Dermis blood vessel endothelial cell (primary cell): ENCODE measurements around the gene PRSS56. TPM values are rescaled to one million over a fixed set of nuclear protein-coding genes. Genes with fewer than 3 reads are reported as not detected.

ENCODE experiments used
- DNase-seq: peaks from one replicate; pipeline ENCODE4 v3.0.0; 2010
- total RNA-seq: library from RNA; depleted of rRNA; stranded (reverse); fragments of >200 nt; gene quantifications from 2 replicates; pipeline ENCODE4 v1.2.3, GENCODE V29; 2014

Gene PRSS56
- total RNA-seq, 1 donor from 2014 or later: not detected

DNA sequence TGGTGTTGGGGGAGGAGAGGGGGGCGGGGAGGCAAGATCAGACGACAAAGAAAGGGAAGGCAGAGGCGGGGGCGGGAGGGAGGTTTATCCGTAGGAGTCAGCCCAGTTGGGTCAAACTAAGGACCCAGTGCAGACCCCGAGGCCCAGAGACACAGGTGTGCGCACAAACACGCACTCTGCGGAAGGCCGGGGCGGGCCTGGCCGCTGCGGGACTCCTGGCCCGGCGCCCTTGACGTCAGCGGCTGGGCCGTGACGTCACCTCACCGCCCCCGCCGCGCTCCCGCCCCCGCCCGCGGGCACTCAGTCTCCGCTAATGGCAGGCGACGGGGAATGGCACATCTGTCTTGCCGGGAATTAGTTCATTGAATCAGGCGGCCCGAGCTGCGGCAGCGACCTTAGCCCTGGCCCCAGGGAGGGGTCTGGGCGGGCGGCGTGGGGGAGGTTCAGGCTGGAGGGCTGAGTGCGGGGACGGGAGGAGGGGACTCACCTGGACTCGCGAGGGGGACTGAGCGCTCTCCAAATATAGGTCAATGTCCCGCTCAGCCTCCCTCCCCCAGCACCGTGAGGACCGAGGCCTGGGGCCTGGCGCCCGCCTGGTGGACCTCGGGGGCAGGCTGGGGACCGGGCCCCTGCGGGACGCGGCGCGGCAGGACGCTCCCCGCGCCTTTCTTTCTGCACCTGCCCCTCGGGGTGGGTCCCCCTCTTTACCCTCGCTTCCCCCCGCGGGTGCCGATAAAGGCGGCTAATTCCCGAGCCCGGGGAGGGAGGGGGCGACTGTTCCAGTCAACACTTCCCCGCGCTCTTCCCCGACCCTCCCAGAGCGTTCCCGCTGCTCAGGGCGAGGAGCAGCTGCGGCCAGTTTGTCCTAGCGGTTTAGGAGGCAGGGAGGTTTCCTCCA, 17.0 kb upstream of the PRSS56 start:
- peak; percentile 15 for DNase-seq

DNA sequence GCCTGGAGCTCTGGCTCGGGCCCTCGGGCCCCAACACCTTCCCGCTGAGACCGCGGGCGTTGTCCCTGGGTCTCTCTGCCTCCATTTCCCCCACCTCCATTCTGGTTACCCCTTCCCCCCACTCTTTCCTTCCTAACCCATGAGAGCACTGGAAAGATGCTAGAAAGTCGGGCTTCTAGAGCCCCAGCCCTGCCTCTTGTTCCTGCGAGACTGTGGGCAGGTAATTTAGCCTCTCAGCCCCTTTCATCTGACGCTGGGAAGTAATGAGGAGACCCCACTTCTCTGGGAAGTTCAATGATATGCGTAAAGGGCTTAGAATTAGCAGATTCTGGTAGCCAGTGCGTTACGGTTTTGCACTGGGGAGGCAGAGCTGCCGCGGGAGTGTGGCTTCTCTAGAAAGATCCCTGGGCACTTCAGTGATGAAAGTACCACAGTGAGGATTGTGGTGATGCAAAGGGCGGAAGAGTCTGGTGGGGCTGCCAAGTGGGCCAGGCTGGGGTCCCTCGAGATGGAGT, 16.3 kb upstream of the PRSS56 start:
- no peak for DNase-seq

DNA sequence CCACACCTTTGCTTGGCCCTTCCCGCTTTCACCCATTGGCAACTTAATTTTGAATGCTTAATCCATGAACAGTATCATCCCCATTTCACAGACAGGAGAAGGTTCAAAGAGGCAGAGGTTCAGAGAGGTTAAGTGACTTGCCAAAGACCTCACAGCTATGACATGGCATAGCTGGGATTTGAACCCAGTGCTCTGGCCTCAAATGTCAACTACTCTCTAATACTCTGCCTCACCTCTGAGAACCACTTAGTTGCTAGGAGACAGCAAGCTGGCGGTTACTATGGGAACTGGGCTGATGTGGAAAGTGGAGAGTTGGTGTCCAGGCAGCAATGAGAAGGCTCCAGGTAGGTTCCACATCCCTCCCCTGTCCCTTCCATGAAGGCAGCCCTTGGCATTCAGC, 15.8 kb upstream of the PRSS56 start:
- no peak for DNase-seq

DNA sequence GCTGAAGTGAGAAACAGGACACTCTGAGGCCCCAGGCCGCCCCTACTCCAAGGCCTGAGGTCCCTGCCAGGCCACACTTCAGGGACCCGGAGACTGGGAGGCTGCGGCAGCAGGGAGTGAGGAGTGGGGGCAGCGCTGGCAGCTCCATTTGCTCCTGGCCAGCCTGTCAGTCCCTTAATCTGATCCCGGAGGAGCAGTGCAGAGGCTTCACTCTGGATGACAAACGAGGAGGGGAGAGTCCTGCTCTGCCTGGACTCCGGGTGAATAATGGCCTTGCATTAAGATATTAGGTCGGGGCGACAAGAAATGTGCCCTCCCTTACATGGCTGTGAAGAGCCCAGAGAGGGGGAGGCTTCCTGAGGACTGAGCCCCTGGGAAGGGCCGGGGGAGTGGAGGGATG, 14.3 kb upstream of the PRSS56 start:
- DNase-seq: no peak

DNA sequence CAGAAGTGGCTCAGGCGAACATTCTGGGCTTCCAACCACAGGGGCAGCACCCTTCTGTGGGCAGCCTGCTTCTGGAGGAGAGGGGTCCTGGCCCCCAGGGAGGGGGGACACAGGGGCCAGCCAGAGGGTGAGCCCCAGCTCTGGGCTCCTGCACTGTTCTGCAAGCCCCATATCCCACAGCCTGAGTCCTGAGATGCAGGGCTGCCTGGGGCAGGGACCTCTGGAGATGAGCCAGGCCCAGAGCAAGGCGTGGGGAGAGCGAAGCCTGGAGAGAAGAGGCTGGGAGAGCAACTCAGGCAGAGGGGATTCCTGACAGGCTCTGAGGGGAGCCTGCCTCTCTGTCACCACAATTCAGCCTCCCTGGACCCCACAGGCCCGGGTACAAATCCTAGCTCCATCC, 13.5 kb upstream of the PRSS56 start:
- no peak for DNase-seq

DNA sequence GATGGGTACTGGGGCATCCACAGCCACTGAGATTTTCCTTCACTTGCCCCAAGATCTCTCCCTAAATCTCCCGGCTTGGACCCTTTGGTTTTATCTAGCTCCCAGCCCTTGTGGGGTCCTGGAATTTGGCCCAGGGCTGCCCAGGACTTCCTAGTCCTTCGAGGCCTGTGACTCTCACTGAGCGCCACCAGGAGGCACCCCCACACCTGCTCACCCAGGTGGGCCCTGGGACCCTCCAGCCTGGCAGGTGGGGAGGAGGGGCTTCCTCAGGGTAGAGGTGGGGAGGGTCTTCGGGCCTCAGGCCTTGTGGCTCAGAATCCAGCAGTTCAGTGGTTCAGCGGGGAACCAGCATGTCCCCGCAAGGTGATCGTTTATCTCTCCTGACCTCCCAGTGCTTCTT, 11.9 kb upstream of the PRSS56 start:
- no peak for DNase-seq

DNA sequence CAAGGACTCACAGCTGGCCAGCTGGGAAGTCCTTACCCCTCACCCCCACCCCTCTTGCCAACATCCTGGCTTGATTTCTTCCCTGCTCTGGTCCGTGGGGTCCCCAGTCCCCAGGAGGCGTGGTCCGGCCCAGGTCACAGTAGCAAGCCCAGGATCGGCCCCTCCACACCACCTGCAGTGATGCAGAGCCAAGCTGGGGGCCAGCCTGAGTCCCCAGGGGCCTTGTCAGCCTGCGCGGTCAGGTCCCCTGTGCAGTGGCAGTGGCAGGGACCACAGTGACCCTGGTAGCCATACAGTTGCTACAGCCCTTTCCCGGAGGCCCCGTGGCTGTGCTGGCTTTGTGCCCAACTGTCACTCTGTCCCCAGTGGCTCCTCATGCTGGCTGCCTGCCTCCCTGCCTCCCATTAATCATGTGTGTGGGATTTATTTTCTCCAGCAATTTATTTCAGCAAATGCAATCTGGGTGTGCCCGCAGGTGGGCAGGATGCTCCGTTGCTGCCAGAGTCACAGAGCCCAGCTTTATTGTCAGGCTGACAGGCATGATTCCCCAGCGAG, 8.8 kb upstream of the PRSS56 start:
- DNase-seq: no peak

DNA sequence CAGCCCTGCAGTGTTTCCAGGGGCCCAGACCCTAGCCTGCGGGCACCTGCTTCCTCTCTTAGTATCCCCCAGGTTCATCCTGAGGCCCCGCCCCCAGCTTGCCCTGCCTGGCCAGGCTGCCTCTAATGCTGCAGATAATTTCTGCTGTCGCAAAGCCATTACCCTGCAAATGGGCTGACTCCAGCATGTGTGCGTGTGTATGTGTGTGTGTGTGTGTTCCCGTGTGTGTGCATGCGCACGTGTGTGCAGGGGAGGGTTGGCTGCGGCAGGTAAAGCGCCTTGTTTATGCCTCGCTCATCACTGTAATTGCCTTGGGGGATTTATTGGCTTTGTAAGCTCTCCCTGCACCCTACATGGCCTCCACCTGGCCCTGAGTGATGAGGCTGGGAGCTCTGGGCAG, 7.6 kb upstream of the PRSS56 start:
- DNase-seq: no peak

DNA sequence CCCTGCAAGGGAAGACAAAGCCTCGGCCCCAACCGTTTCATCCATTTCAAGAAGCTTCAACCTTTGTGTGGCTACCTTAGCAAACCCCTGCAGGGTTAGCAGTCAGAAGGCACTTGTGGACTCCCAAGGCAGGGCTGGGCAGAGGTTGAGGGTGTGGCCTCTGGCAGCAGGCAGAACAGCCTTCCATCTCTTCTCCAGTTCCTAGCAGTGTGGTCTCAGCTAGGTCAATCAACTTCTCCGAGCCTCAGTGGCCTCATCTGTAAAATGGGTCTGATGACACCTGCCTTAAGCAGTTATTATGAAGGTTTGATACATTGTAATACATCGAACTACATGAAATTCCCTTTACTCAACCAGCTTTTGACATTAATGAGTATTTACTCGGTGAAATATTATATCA, 6.8 kb upstream of the PRSS56 start:
- no peak for DNase-seq

DNA sequence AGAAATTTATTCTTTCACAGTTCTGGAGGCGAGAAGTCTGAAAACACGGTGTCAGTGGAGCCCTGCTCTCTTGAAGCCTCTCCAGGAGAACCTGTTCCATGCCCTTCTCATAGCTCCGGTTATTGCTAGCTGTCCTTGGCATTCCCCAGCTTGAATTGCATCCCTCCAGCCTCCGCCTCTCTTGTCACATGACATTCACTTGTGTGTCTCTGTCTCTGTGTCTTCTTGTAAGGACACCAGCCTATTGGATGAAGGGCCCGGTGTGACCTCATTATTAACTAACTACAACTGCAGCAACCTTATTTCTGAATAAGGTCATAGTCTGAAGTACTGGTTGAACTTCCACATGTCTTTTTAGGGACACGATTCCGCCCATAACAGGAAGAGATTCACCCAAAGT, 4.5 kb upstream of the PRSS56 start:
- no peak for DNase-seq

DNA sequence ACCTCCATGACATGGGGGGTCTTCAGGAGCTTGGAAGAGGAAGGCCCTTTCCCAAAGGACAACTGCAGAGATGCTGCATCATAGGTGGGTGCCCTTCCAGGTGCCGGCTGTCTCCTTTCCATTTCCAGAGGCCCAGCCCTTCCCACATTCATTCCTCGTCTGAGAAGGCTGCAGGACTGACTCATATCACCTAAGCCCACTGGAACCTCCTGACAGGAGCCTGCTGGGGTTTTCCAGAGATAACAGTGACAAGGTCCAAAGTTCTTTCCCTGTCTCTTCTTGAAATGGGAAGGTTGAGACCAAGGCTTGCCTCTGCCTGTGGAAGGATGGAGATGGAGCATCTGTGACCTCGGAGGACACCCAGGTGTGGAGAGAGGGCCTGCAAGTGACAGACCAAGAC, 3.6 kb upstream of the PRSS56 start:
- no peak for DNase-seq

DNA sequence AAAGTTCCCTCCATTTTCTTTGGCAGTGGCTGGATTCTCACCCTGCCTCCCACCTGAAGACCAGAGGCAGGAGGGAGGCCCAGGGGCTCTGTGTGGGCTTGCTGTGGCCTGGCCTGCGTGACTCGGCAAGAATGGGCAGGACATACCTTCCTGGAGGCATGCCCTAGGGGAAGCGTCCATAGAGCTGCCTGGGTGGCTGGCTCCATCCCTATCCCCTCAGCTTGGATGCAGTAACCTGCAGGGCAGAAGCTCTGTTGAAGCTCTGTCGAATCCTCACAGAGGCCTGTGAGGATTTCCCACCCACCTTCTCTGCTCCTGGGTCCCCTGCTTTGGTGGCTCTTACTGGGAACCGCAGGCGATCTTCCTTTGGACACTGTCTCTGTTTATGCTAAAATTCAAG, 1.3 kb upstream of the PRSS56 start:
- no peak for DNase-seq

DNA sequence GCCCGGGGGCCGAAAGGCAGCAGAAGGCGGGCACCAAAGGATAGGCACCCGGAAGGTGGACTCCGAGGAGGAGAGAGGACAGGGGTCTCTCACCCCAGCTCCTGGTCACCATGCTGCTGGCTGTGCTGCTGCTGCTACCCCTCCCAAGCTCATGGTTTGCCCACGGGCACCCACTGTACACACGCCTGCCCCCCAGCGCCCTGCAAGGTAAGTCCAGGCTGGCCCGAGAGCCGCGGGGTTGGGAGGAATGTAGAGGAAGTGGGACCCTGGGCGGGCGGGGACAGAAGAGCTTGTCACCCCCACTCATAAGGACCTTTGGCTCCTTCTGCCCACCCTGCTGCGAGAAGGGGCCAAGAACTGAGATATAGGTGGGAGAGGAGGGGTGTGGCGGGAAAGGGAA, 301 bp downstream of the PRSS56 start:
- DNase-seq: no peak

DNA sequence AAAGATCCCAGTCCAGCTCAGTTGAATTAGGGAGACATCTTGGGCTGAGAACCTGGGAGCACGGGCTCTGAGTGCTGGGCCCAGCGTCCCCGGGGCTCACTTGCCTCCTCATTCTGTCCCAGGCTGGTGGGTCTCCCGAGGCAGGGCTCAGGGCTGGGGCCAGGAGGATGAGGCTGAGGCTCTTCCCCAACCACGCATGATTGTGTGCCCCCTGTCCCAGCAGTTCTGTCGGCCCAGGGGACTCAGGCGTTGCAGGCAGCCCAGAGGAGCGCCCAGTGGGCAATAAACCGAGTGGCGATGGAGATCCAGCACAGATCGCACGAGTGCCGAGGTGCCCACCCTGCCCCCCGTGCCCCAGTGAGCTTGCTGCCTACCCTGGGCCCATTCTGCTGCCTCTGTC, 910 bp downstream of the PRSS56 start:
- no peak for DNase-seq

DNA sequence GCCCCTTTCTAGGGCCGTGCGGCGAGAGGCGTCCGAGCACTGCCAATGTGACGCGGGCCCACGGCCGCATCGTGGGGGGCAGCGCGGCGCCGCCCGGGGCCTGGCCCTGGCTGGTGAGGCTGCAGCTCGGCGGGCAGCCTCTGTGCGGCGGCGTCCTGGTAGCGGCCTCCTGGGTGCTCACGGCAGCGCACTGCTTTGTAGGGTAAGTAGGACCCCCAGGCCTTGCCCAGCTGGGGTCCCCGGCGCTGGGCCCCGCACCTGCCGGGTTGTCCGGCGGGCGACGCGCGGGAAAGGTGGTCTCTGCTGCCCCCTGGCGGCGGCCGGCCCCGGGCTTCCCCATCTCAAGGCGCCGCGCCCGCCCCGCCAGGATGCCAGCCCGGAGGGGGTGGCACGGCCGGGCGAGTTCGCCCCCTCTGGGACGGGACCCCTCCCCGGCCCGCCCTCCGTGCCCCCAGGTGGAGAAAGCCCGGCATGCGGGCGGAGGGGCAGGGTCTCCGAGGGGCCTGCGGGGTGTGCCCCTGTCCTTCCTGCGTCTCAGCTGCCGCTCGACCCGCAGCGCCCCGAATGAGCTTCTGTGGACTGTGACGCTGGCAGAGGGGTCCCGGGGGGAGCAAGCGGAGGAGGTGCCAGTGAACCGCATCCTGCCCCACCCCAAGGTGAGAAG, 1.9 kb downstream of the PRSS56 start:
- peak; percentile 60 for DNase-seq

DNA sequence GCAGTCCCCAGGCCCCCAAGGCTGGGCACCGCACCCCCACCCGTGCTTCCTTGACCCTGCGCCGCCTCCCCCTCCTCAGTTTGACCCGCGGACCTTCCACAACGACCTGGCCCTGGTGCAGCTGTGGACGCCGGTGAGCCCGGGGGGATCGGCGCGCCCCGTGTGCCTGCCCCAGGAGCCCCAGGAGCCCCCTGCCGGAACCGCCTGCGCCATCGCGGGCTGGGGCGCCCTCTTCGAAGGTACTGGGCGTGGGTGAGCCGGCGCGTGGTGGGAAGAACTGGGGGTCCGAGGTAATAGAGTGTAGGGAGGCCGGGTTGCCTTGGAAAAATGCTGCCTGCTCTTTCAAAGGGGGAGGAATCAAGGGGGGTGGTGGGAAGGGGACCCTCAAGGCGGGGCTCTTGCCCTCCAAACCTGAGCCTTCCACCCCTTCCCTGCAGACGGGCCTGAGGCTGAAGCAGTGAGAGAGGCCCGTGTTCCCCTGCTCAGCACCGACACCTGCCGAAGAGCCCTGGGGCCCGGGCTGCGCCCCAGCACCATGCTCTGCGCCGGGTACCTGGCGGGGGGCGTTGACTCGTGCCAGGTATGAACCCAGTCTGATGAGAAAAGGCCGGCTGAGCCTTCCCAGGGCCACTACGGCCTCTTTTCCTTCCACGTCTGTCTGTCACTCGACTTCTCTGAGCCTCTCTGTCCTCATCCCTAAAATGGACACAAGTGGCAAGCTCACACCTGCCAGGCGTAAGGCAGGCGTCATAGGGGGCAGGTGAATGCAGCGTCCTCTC, 2.6 kb downstream of the PRSS56 start:
- DNase-seq: no peak

DNA sequence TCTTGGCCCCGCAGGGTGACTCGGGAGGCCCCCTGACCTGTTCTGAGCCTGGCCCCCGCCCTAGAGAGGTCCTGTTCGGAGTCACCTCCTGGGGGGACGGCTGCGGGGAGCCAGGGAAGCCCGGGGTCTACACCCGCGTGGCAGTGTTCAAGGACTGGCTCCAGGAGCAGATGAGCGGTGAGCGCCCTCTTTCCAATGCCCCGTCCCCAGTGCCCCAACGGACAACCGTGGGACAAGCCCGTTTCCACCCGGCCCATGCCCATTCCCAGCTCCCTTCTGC, 3.2 kb downstream of the PRSS56 start:
- DNase-seq: no peak

DNA sequence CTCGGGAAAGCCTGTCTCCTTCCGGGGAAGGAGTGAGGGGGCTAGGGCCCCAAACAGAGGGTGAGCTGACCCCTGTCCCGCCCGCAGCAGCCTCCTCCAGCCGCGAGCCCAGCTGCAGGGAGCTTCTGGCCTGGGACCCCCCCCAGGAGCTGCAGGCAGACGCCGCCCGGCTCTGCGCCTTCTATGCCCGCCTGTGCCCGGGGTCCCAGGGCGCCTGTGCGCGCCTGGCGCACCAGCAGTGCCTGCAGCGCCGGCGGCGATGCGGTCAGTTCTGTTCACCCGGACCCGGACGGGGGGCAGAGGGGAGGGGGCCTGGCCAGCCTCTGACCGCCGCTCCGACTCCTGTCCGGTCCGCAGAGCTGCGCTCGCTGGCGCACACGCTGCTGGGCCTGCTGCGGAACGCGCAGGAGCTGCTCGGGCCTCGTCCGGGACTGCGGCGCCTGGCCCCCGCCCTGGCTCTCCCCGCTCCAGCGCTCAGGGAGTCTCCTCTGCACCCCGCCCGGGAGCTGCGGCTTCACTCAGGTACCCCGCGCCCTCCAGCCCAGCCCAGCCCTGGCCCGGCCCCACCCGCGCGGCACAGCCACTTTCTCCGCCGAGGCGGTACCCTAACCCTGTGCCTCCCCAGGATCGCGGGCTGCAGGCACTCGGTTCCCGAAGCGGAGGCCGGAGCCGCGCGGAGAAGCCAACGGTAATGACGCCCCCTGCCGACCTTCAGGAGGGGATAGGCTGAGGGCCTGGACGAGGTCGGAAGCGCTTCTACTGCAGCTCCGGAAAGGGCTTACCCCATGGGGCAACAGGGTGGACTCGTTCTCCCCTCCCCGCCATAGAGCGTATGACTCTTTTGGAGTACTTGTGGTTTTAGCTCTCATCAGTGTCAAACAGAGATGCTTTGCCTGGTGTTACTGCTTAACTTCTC, 3.8 kb downstream of the PRSS56 start:
- DNase-seq: peak; percentile 44

DNA sequence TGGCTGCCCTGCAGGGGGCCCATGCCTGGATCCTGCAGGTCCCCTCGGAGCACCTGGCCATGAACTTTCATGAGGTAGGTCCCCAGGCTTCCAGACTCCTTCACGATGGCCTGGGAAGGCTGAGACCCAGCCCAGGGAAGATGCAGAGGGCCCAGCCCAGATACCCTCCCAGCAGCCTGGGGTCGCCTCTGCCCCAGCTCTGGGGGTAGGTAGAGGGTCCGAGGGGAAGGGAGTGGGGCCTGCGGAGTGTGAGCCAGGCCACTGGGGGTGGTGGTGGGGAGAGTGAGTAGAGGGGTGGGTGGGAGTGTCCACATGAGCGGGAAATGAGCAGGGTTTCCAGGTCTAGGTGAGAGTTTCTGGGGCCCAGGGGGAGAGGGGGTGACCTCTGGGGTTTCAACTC, 4.6 kb downstream of the PRSS56 start:
- DNase-seq: no peak

DNA sequence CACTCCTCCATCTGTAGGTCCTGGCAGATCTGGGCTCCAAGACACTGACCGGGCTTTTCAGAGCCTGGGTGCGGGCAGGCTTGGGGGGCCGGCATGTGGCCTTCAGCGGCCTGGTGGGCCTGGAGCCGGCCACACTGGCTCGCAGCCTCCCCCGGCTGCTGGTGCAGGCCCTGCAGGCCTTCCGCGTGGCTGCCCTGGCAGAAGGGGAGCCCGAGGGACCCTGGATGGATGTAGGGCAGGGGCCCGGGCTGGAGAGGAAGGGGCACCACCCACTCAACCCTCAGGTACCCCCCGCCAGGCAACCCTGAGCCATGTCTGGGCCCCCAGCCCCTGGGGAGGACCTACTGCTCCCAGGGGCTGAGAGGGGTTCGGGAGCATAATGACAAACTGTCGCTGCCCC, 5.0 kb downstream of the PRSS56 start:
- DNase-seq: no peak

DNA sequence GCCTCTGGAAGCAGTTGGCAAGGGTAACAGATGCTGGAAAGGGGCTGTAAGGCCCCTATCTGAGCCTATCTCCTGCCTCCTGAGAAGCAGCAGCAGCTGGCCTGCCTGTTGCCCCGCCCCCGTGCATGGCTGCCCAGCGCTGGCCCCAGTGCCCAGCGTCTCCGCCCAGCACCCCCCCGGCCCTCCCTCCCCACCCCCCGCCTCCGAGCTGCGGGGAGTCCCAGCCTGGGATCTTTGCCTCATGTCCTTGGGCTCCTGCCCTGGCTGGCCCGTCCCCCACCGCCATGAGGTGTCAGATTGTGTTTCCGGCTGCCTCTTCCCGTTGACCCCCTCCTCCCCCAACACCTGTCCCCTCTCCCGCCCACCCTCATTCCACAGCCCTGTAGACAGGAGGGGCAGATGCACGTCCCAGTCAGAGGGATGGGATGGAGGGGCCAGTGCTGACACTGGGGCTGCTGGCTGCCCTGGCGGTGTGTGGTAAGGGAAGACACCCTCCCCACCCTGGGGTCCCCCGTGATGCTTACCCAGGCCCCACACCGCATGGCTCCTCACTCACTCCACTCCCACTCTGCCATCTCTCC, 5.7 kb downstream of the PRSS56 start, which contains the start of gene CHRND:
CHRND (plus strand) TSS at position 370 of the 581 bp plus-strand sequence; CDS start at position 426, 56 bp downstream.
- no peak for DNase-seq
